Memory B cell (primary cell): ENCODE results near the gene GRIN2A.
"Not testable (repeated sequence)": the region's sequence is repeated elsewhere in the genome, so short reads cannot be mapped to it uniquely, and the experiment has no call there.

Experiments
- ATAC-seq: fragments of 150-1000 bp; cut with Tn5 transposase; 2 replicates; pipeline ENCODE4 v1.10.0; 2021; ENCODE audit warnings: low read depth, mild to moderate bottlenecking, moderate library complexity
- DNase-seq, 2 donors: peaks; one replicate each; pipeline ENCODE4 v3.0.0; 2022; ENCODE audit warnings: low spot score in 2 of 2
- H3K27ac Mint-ChIP-seq: one replicate; pipeline ENCODE4 v1.8.0; 2022; ENCODE audit warnings: mild to moderate bottlenecking, moderate library complexity, mixed read lengths
- H3K27me3 Mint-ChIP-seq: one replicate; pipeline ENCODE4 v1.8.0; 2022; ENCODE audit warnings: mixed read lengths
- H3K36me3 Mint-ChIP-seq: one replicate; pipeline ENCODE4 v1.8.0; 2022; ENCODE audit warnings: mild to moderate bottlenecking, mixed read lengths
- H3K4me1 Mint-ChIP-seq: one replicate; pipeline ENCODE4 v1.8.0; 2022; ENCODE audit warnings: mixed read lengths
- H3K4me3 Mint-ChIP-seq: one replicate; pipeline ENCODE4 v1.8.0; 2022; ENCODE audit warnings: mild to moderate bottlenecking, moderate library complexity, mixed read lengths
- H3K9me3 Mint-ChIP-seq: one replicate; pipeline ENCODE4 v1.8.0; 2022; ENCODE audit warnings: mixed read lengths

The GRIN2A gene

GRCh38 chr16:9898555-9898954 is 283.7 kb downstream of the GRIN2A start:
- H3K4me1 Mint-ChIP-seq: no peaks in the 10 kb centered on the region
- no peak overlapping the region for H3K4me3 Mint-ChIP-seq
- no peaks in the 10 kb centered on the region for H3K36me3 Mint-ChIP-seq
- DNase-seq (no peak), ATAC-seq (no peak)
- peaks cover 9% of the 10 kb centered on the region for H3K27me3 Mint-ChIP-seq
- no peak overlapping the region for H3K27ac Mint-ChIP-seq
- peaks cover 2% of the 10 kb centered on the region for H3K9me3 Mint-ChIP-seq

GRCh38 chr16:9898124-9898523 is 284.1 kb downstream of the GRIN2A start:
- H3K4me1 Mint-ChIP-seq: no peaks in the 10 kb centered on the region
- peaks cover 2% of the 10 kb centered on the region for H3K9me3 Mint-ChIP-seq
- H3K36me3 Mint-ChIP-seq: no peaks in the 10 kb centered on the region
- H3K4me3 Mint-ChIP-seq: no peak overlapping the region
- H3K27me3 Mint-ChIP-seq: peaks cover 5% of the 10 kb centered on the region
- no peak overlapping the region for H3K27ac Mint-ChIP-seq
- ATAC-seq (no peak), DNase-seq (no peak)

GRCh38 chr16:9895817-9896216 is 286.4 kb downstream of the GRIN2A start:
- H3K4me3 Mint-ChIP-seq: no peak overlapping the region
- H3K4me1 Mint-ChIP-seq: no peaks in the 10 kb centered on the region
- peaks cover 11% of the 10 kb centered on the region for H3K27me3 Mint-ChIP-seq
- ATAC-seq (no peak), DNase-seq (no peak)
- no peaks in the 10 kb centered on the region for H3K36me3 Mint-ChIP-seq
- peaks cover 8% of the 10 kb centered on the region for H3K9me3 Mint-ChIP-seq
- no peak overlapping the region for H3K27ac Mint-ChIP-seq

GRCh38 chr16:9885876-9886275 is 296.4 kb downstream of the GRIN2A start:
- Mint-ChIP-seq H3K27ac (no peak overlapping the region), H3K4me3 (no peak overlapping the region), H3K4me1 (no peaks in the 10 kb centered on the region), H3K9me3 (no peaks in the 10 kb centered on the region), H3K27me3 (peaks cover 8% of the 10 kb centered on the region), H3K36me3 (no peaks in the 10 kb centered on the region)
- ATAC-seq (no peak), DNase-seq (no peak)

DNA sequence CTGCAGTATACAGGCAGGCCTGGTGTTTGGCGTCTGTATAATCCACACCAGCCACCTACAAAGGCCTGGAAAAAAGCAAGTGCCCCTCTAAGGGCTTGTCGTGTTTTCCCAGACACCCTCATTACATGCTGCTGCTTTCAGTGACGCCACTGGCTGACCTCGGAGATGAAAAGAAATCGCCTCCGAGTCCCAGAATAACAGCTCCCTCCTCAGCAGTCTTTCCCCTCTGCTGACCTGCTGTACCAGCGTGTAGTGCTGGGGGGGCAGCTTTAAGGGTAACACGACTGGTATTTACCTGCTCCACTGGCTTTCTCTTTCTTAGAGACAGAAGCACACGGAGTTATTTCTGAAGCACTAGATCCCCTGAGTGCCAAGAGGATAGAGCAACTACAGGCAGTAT is 296.8 kb downstream of the GRIN2A start:
- Mint-ChIP-seq H3K36me3 (no peaks in the 10 kb centered on the region), H3K27me3 (peaks cover 6% of the 10 kb centered on the region), H3K4me1 (no peaks in the 10 kb centered on the region), H3K9me3 (no peaks in the 10 kb centered on the region), H3K27ac (no peak overlapping the region), H3K4me3 (no peak overlapping the region)
- DNase-seq (no peak), ATAC-seq (no peak)

DNA sequence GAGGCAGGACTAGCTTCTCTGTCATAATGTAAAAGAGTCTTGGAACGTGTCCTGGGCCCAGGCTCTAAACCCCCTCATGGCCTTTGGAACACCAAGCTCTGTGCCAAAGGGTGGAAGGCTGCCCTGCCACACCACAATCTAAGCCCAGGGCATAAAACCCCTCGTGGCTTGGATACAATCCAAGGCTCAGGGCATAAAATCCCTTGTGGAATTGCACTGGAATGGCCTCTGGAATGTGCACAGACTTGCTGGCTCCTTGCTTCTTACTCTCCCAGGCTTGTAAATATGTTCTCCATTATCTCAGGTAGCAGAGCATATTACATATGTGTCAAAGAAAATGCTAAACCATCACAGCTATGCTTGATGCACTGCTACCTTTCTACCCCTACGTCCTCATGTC is 306.2 kb downstream of the GRIN2A start:
- H3K27me3 Mint-ChIP-seq, ATAC-seq, H3K36me3 Mint-ChIP-seq, H3K9me3 Mint-ChIP-seq, DNase-seq, H3K4me1 Mint-ChIP-seq, H3K27ac Mint-ChIP-seq, H3K4me3 Mint-ChIP-seq: not testable (repeated sequence)

- DNase-seq (no peak), ATAC-seq (no peak)
- Mint-ChIP-seq H3K36me3 (no peaks in the 10 kb centered on the region), H3K4me3 (no peak overlapping the region), H3K27ac (no peak overlapping the region), H3K27me3 (peaks cover 5% of the 10 kb centered on the region), H3K4me1 (no peaks in the 10 kb centered on the region), H3K9me3 (no peaks in the 10 kb centered on the region)
These were observed 308.0 kb downstream of the GRIN2A start for GRCh38 chr16:9874219-9874618.

DNA sequence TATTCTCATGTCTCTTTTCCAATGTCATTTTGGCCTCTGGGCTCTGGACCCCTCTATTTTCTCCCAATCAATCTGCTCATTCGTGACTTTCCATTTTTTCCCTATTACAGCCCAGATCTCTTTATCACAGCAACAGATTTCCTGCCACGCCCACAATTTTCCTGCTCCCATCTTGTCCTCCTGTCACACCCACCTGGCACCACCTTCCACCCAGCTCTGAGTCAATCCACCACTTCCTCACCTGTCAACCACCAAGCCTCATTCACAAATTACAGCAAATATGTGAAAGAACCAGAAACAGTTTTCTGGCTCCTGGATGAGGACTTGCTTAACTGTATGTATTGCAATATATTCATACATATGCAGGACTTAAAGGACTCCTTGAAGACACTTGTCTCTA is 311.3 kb downstream of the GRIN2A start:
- no peak overlapping the region for H3K27ac Mint-ChIP-seq
- no peak for DNase-seq
- no peak overlapping the region for H3K4me3 Mint-ChIP-seq
- H3K9me3 Mint-ChIP-seq: no peaks in the 10 kb centered on the region
- no peak for ATAC-seq
- no peaks in the 10 kb centered on the region for H3K36me3 Mint-ChIP-seq
- no peaks in the 10 kb centered on the region for H3K4me1 Mint-ChIP-seq
- peaks cover 3% of the 10 kb centered on the region for H3K27me3 Mint-ChIP-seq

DNA sequence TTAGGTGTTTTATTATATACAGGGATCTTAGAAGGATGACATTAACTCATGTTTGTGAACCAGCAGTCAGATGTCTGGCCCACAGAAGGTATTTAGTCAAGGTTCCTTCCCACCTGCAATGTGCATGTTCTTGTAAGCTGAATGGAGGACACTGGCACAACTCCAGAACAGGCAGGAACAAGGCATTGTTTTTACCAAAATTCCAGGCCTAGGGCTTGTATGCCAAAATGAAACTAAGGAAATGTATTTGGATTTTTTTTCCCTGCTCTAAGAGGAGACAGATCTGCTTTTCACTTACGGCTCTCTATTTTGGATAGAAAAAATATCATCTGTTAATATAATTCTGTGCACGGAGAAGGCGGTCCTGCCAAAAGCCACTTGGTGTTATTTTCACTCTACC is 312.5 kb downstream of the GRIN2A start:
- H3K36me3 Mint-ChIP-seq: no peaks in the 10 kb centered on the region
- H3K27ac Mint-ChIP-seq: no peak overlapping the region
- ATAC-seq: no peak
- H3K9me3 Mint-ChIP-seq: no peaks in the 10 kb centered on the region
- H3K4me3 Mint-ChIP-seq: no peak overlapping the region
- H3K27me3 Mint-ChIP-seq: peaks cover 3% of the 10 kb centered on the region
- no peak for DNase-seq
- H3K4me1 Mint-ChIP-seq: no peaks in the 10 kb centered on the region

DNA sequence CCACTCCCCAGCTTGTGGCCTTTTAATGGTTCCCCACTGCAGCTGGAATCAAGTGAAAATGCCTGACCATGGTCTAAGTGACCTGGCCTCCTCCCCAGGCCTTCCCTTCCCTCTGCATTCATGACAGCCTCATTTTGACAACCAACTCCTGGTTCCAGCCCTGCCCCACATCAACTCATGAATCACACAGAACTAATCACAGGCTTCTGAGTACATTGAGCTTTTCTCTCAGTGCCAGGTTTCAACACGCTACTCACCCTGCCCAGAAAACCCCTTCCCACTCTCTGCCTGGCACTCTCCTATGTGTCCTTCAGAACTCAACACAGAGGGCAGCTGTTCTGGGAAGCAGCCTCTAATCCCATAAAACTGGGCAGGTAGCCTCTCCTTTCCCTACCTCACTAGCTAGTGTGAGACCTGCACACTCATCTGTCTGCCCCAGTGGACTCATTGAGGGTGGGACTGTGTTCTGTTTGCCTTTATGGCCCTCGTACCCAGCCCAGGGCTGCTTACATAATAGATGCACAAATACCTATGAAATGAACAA is 313.6 kb downstream of the GRIN2A start:
- Mint-ChIP-seq H3K4me3 (no peak overlapping the region), H3K27me3 (peaks cover 3% of the 10 kb centered on the region), H3K9me3 (no peaks in the 10 kb centered on the region), H3K36me3 (no peaks in the 10 kb centered on the region), H3K27ac (no peak overlapping the region), H3K4me1 (no peaks in the 10 kb centered on the region)
- DNase-seq (no peak), ATAC-seq (no peak)

GRCh38 chr16:9867176-9867575 is 315.1 kb downstream of the GRIN2A start:
- ATAC-seq (no peak), DNase-seq (no peak)
- Mint-ChIP-seq H3K27me3 (peaks cover 3% of the 10 kb centered on the region), H3K4me3 (no peak overlapping the region), H3K4me1 (no peaks in the 10 kb centered on the region), H3K9me3 (no peaks in the 10 kb centered on the region), H3K36me3 (no peaks in the 10 kb centered on the region), H3K27ac (no peak overlapping the region)

DNA sequence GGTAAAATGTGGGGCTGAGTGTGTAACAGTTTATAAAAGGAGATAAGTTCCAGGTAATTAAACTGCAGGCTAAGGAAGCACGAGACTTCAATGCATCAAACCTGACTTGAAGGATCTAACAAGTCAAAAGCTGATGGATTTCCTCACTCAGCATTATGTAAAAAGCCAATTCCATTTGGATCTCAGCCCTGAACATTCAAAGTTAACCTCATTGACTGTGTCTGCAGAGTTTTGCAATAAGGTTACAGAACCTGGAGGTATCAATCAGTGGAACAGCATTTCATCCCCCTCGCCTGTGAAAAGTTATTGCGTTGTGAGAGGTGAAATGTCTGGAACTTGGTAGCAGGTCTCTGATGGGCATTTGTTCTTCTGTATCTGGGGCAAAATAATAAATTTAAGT is 317.8 kb downstream of the GRIN2A start:
- ATAC-seq: no peak
- Mint-ChIP-seq H3K9me3 (no peaks in the 10 kb centered on the region), H3K27ac (no peak overlapping the region)

GRCh38 chr16:9862327-9862726 is 319.9 kb downstream of the GRIN2A start:
- ATAC-seq (no peak), DNase-seq (no peak)
- no peak overlapping the region for H3K27ac Mint-ChIP-seq
- H3K4me1 Mint-ChIP-seq: no peaks in the 10 kb centered on the region
- H3K27me3 Mint-ChIP-seq: peaks cover 7% of the 10 kb centered on the region
- H3K4me3 Mint-ChIP-seq: no peak overlapping the region
- H3K36me3 Mint-ChIP-seq: no peaks in the 10 kb centered on the region
- peaks cover 1% of the 10 kb centered on the region for H3K9me3 Mint-ChIP-seq

More for the DNA sequence above, 317.8 kb downstream of the GRIN2A start:
- H3K36me3 Mint-ChIP-seq: no peaks in the 10 kb centered on the region
- no peak for DNase-seq
- peaks cover 3% of the 10 kb centered on the region for H3K27me3 Mint-ChIP-seq
- H3K4me3 Mint-ChIP-seq: no peak overlapping the region
- H3K4me1 Mint-ChIP-seq: no peaks in the 10 kb centered on the region

DNA sequence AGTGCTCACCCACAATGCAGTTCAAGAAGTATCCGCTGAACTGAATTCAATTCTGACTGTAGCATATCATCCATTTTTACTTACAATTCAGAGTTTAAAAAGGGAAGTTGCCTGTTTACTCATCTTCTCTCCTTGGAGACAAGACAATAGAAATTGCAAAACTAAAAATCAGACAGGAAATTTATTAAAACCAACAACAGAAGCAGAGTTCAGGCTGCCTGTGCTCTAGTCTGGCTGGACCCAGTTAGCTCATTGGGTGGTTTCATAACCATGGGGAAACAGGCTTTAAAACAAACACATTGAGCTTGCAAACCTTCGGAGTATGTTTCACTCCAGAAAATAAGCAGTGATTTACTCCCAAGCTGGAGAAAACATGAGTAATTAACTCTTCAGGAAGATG is 321.4 kb downstream of the GRIN2A start:
- Mint-ChIP-seq H3K4me3 (no peak overlapping the region), H3K27me3 (peaks cover 7% of the 10 kb centered on the region), H3K9me3 (peaks cover 1% of the 10 kb centered on the region), H3K27ac (no peak overlapping the region), H3K4me1 (no peaks in the 10 kb centered on the region), H3K36me3 (no peaks in the 10 kb centered on the region)
- DNase-seq: no peak
- no peak for ATAC-seq

GRCh38 chr16:9859701-9860327 is 322.4 kb downstream of the GRIN2A start:
- Mint-ChIP-seq H3K4me3 (no peak overlapping the region), H3K36me3 (no peaks in the 10 kb centered on the region), H3K27me3 (peaks cover 7% of the 10 kb centered on the region), H3K27ac (no peak overlapping the region), H3K9me3 (peaks cover 1% of the 10 kb centered on the region), H3K4me1 (no peaks in the 10 kb centered on the region)
- ATAC-seq: no peak
- no peak for DNase-seq
